Measurements from ENCODE around the gene PSD2.

PSD2 gene

DNA sequence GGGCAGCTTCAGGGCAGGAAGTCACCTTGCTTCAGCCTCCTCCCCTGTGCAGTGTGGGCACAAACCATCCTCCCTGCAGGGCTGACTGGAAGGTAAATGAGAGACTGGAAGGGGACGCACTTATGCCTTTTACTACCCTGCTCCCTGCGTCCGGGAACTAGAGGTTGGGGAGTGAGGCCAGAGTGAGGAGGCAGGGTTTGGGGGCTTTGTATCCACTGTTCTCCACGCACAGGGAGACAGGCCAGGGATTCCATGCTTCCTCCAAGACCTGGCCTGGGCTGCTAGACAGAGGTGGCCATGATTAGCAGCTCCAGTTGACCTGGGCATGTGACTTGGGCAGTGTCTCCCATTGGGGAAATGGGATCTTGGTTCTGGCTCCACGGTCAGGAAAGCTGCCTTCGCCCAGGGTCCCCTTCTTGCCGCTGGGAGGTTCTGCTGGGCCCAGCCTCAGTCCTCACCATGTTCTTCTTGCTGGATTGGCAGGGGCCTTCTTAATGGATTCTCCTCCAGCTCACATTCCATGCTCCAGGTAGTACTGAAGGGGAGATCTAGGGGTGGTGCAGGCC lies 37.0 kb upstream of the PSD2 start:
- in situ Hi-C loops (cut with MboI; ENCODE audit: low sequenced_read_pairs, unreplicated experiment): loop anchor here (25.0 kb wide), 1 partner anchor 346 kb away; the partner anchor contains the start of gene SPATA24
- TF ChIP-seq, protein P1, sequence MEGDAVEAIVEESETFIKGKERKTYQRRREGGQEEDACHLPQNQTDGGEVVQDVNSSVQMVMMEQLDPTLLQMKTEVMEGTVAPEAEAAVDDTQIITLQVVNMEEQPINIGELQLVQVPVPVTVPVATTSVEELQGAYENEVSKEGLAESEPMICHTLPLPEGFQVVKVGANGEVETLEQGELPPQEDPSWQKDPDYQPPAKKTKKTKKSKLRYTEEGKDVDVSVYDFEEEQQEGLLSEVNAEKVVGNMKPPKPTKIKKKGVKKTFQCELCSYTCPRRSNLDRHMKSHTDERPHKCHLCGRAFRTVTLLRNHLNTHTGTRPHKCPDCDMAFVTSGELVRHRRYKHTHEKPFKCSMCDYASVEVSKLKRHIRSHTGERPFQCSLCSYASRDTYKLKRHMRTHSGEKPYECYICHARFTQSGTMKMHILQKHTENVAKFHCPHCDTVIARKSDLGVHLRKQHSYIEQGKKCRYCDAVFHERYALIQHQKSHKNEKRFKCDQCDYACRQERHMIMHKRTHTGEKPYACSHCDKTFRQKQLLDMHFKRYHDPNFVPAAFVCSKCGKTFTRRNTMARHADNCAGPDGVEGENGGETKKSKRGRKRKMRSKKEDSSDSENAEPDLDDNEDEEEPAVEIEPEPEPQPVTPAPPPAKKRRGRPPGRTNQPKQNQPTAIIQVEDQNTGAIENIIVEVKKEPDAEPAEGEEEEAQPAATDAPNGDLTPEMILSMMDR (IDR thresholded peaks at IDR 0.05; ENCODE audit: borderline replicate concordance, control extremely low read depth, extremely low read depth, insufficient read depth, missing control alignments): no peak

DNA sequence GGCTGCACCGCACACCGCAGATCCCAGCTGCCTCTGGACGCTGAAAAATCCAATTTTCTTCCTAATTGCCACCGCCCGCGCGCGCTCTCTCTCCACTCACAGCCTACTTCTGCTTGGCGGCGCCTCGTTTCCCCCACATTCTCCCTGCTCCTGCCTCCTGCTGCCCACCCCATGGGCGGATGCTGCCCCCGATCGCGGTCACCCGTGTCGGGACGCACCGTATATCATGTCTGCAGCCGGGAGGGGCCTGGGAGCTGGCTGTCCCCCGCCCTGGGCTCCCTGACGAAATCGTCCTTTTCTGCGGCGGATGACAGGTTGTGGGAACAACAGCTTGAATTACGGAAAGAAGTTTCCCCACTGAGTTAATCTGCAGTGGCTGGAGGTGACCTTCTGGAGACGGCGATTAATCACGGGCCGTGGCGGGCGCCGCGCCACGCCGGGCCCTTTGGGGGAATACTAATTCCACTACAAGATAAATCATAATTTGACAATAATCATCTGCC lies 36.3 kb upstream of the PSD2 start:
- in situ Hi-C loops (cut with MboI; ENCODE audit: low sequenced_read_pairs, unreplicated experiment): loop anchor here (25.0 kb wide), 1 partner anchor 347 kb away; the partner anchor contains the start of gene SPATA24
- DNase-seq (ENCODE audit: low spot score): no peak
- TF ChIP-seq, protein P1 (IDR thresholded peaks at IDR 0.05; ENCODE audit: borderline replicate concordance, control extremely low read depth, extremely low read depth, insufficient read depth, missing control alignments): no peak

More for the DNA sequence above, 37.0 kb upstream of the PSD2 start:
- DNase-seq (ENCODE audit: low spot score): no peak

DNA sequence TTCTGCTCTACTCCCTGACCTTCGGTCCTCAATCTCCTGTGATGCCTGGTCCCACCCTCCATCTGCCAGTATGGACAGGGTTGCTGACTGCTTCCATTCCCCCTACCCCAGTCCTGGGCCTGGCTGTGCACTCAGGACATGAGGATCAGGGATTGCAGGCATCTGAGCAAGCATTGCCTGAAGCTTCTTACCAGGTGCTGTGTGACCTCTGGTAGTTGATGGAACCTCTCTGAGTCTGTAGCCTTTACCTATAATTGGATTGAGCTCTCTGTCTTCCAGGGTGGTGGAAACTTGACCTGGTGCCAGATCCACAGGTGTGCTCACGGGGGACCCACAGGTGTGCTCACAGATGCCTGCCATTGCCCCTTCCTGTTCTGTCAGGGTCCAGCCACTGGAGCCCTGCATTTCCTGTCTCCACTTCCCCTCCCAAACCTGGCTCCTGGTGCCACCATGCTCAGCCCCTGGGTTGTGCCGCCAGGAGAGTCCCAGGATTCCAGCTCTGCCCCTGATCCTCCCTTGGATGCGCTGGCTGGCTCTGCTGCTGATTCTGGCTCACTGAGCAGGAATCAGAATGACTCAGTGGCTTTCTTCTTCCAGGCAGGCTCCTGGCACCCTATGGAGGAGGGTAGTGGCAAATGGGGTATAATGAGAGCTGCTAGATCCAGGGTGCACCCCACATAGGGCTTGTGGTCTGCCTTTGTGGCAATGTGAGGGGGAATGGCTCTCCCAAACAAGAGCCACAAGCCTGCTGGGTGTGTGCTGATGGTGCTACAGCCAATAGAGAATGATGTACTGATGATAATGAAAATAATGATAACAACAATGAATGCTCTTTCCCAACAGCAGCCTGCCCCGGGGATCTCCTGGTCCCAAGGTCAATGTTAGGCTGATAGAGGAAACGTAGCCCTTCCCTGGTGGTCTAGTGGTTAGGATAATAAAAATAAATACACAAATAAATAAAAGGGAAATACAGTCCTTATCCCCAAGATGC lies 35.2 kb upstream of the PSD2 start:
- no peak for DNase-seq (ENCODE audit: low spot score)
- in situ Hi-C loops (cut with MboI; ENCODE audit: low sequenced_read_pairs, unreplicated experiment): loop anchor here (5.0 to 25.0 kb wide), 2 partner anchors 128 to 348 kb away; partner anchors contain the start of gene SPATA24
- TF ChIP-seq, protein P1 (IDR thresholded peaks at IDR 0.05; ENCODE audit: borderline replicate concordance, control extremely low read depth, extremely low read depth, insufficient read depth, missing control alignments): no peak

DNA sequence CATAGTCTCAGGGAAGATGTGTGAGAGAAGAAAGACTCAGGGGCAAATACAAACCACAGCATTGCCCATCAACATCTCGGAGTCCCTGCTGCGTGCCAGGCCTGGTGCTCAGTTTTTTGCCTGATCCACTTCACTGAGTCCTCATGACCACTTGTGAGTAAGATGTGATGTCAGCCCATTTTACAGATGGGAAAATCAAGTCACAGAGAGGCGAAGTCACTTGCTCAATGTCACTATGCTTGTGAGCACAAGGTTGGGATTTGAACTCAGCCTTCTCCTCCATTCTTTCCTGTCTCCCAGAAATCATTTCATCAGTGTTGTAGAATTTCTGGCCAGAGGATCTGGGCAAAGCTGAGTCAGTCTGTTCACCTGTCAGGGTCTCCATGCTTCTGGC lies 34.6 kb upstream of the PSD2 start:
- DNase-seq (ENCODE audit: low spot score): no peak
- TF ChIP-seq, protein P1 (IDR thresholded peaks at IDR 0.05; ENCODE audit: borderline replicate concordance, control extremely low read depth, extremely low read depth, insufficient read depth, missing control alignments): no peak
- in situ Hi-C loops (cut with MboI; ENCODE audit: low sequenced_read_pairs, unreplicated experiment): loop anchor here (5.0 to 25.0 kb wide), 2 partner anchors 129 to 349 kb away; partner anchors contain the start of gene SPATA24

DNA sequence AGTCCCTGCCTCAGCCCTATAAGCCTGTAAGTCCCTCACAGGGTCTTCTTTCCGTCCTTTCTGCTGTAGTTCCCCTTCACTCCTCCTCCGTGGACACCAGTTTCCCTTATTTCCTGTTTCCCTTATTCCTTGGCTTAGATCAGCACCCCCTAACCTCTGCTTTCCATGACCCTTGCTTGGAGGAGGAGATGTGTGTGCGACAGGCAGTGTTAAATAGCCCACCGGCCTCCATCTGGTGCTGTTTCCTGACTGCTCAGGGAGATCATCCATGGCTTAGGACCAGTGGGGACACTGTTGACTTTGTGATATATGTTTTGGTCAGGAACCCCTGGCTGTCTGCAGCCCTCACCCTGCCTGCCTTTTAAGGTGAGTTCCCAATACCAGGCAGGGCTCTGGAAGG lies 34.1 kb upstream of the PSD2 start:
- in situ Hi-C loops (cut with MboI; ENCODE audit: low sequenced_read_pairs, unreplicated experiment): loop anchor here (5.0 to 25.0 kb wide), 2 partner anchors 129 to 349 kb away; partner anchors contain the start of gene SPATA24
- TF ChIP-seq, protein P1 (IDR thresholded peaks at IDR 0.05; ENCODE audit: borderline replicate concordance, control extremely low read depth, extremely low read depth, insufficient read depth, missing control alignments): no peak
- no peak for DNase-seq (ENCODE audit: low spot score)

DNA sequence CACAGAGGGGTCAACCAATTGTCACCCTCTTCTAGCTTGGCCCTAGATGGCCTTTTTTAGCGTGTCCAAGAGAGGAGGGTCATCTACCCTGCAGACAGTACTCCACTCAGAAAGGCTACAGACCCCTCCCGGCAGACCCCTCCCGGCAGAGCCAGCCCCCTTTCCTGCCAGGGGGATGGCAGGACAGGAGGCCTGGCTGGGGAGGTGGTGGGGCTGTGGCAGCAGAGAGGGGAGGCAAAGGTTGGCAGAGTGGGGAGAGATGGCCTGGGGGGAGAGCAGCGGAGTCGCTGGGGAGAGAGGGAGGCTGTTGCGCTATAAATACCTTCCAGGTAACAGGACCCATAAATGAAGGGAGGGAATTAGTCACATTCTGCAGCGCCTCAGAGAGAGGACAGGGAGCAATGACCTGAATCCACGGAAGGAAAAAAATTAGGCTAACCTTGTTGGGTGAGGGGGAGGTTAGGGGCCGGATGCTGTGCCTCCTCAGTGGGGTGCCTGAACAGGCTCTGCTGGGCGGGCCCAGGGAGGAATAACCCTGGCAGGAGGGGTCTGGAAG lies 32.9 kb upstream of the PSD2 start:
- TF ChIP-seq, protein P1 (IDR thresholded peaks at IDR 0.05; ENCODE audit: borderline replicate concordance, control extremely low read depth, extremely low read depth, insufficient read depth, missing control alignments): no peak
- DNase-seq (ENCODE audit: low spot score): no peak
- in situ Hi-C loops (cut with MboI; ENCODE audit: low sequenced_read_pairs, unreplicated experiment): loop anchor here (5.0 to 25.0 kb wide), 2 partner anchors 130 to 350 kb away; partner anchors contain the start of gene SPATA24

Measured in GM13976 (cell line).